CD4-positive, CD25-positive, alpha-beta regulatory T cell (primary cell): ENCODE measurements around the gene SPTBN4. TPM values are rescaled to one million over a fixed set of nuclear protein-coding genes. Genes with fewer than 3 reads are reported as not detected.
"Not testable (repeated sequence)": the region's sequence is repeated elsewhere in the genome, so short reads cannot be mapped to it uniquely, and the experiment has no call there.

Source experiments
- ATAC-seq, 2 donors: fragments of 150-1000 bp; cut with Tn5 transposase; one replicate each; pipeline ENCODE4 v1.10.0; 2021; ENCODE audit warnings: low read depth in 2 of 2, moderate number of reproducible peaks in 2 of 2, moderate library complexity in 1 of 2
- DNase-seq, 3 donors: peaks; one replicate each; pipeline versions ENCODE4 v3.0.0 to v3.0.0-alpha.2; 2012 to 2022; ENCODE audit warnings: mixed read lengths in 1 of 3
- H3K27ac ChIP-seq: one replicate; pipeline ENCODE4 v1.7.0; 2013; ENCODE audit warnings: mild to moderate bottlenecking, low read length; ENCODE audit not compliant: insufficient read depth, poor library complexity, severe bottlenecking
- H3K27me3 ChIP-seq: one replicate; pipeline ENCODE4 v1.7.0; 2013; ENCODE audit warnings: low read length; ENCODE audit not compliant: control insufficient read depth, insufficient read depth
- H3K36me3 ChIP-seq: one replicate; pipeline ENCODE4 v1.7.0; 2013; ENCODE audit warnings: mild to moderate bottlenecking, low read length, moderate library complexity; ENCODE audit not compliant: control insufficient read depth, insufficient read depth
- H3K4me1 ChIP-seq: 2 replicates; pipeline ENCODE4 v1.7.0; 2013; ENCODE audit warnings: mild to moderate bottlenecking, low read length; ENCODE audit not compliant: insufficient read depth, control insufficient read depth, poor library complexity, severe bottlenecking
- H3K4me3 ChIP-seq: one replicate; pipeline ENCODE4 v1.7.0; 2013; ENCODE audit warnings: low read depth, mild to moderate bottlenecking, low read length, moderate library complexity
- H3K9me3 ChIP-seq, 2 experiments: 1 replicate in 1 of 2; 2 replicates in 1 of 2; pipeline ENCODE4 v1.7.0; 2013; ENCODE audit warnings: low read length in 2 of 2, mild to moderate bottlenecking in 1 of 2, moderate library complexity in 1 of 2; ENCODE audit not compliant: control insufficient read depth in 2 of 2
- H3K27ac Mint-ChIP-seq, 3 donors: one replicate each; pipeline ENCODE4 v1.8.0; 2020 to 2022; ENCODE audit warnings: mild to moderate bottlenecking in 3 of 3, mixed read lengths in 3 of 3, moderate library complexity in 2 of 3
- H3K27me3 Mint-ChIP-seq: one replicate; pipeline ENCODE4 v1.8.0; 2022; ENCODE audit warnings: mild to moderate bottlenecking, mixed read lengths
- H3K36me3 Mint-ChIP-seq: one replicate; pipeline ENCODE4 v1.8.0; 2020; ENCODE audit warnings: mixed read lengths
- H3K4me1 Mint-ChIP-seq, 4 donors: one replicate each; pipeline ENCODE4 v1.8.0; 2020 to 2022; ENCODE audit warnings: mixed read lengths in 4 of 4, mild to moderate bottlenecking in 1 of 4
- H3K4me3 Mint-ChIP-seq, 4 donors: one replicate each; pipeline ENCODE4 v1.8.0; 2020 to 2022; ENCODE audit warnings: mild to moderate bottlenecking in 4 of 4, mixed read lengths in 4 of 4, moderate library complexity in 3 of 4
- H3K9me3 Mint-ChIP-seq, 7 donors: one replicate each; pipeline ENCODE4 v1.8.0; 2020 to 2022; ENCODE audit warnings: mixed read lengths in 7 of 7, mild to moderate bottlenecking in 3 of 7, moderate library complexity in 2 of 7
- polyA plus RNA-seq, 4 donors: library from polyadenylated mRNA; unstranded; fragments of 300-500 nt; fragmentation: Illumina TruSeq; gene quantifications; one replicate each; pipeline ENCODE4 v1.2.3, GENCODE V29; 2021
- total RNA-seq: library from RNA; stranded (reverse); gene quantifications from one replicate; pipeline ENCODE4 v1.2.3, GENCODE V29; 2022

The SPTBN4 gene
- total and polyA plus RNA-seq, 5 donors from 2014 or later, result not detected

DNA sequence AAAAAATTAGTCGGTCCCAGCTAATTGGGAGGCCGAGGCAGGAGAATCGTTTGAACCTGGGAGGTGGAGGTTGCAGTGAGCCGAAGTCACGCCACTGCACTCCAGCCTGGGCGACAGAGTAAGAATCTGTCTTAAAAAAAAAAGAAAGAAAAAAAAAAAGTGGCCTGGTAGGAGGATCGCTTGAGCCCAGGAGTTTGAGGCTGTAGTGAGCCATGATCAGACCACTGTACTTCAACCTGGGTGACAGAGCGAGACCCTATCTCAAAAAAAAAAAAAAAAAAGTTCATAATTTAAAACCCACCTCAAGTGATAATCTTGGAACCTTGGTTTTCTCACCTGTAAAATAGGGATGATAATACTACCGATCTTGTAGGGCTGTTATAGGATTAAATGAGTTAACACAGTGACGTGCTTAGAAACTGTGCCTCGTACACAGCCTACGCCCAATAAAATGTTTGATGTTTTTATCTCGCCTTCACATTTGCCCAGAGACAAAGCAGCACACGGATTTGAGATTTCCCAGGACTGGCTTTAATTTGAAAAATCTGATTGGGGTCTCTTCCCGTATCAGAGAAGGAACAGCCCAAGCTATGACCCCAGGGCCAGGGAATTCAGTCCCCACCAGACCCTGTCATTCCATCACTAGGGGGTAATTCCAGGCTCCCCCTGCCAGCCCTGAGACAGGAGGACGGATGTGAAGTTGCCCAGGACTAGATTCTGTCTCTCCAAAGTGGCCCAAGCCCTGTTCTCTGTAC lies 44.6 kb upstream of the SPTBN4 start:
- Mint-ChIP-seq H3K4me1 (peaks cover 0 to 46% (median 28%) of the 10 kb centered on the region in 4 donors), H3K9me3 (peaks cover 0 to 2% (median 0%) of the 10 kb centered on the region in 7 donors), H3K4me3 (peak overlapping the region; percentile 87 to 96 (median 90)), H3K27me3 (peaks cover 25% of the 10 kb centered on the region), H3K27ac (peak overlapping the region; percentile 42 to 97 (median 95)), H3K36me3 (no peaks in the 10 kb centered on the region)
- peaks cover 6% of the 10 kb centered on the region for H3K36me3 ChIP-seq
- no peaks in the 10 kb centered on the region for H3K27me3 ChIP-seq
- H3K4me1 ChIP-seq, result peaks cover 42% of the 10 kb centered on the region
- no peaks in the 10 kb centered on the region for H3K9me3 ChIP-seq
- no peak for DNase-seq
- peak overlapping the region; percentile 82 for H3K27ac ChIP-seq
- ATAC-seq, result no peak
- H3K4me3 ChIP-seq, result no peak overlapping the region

- Histone ChIP-seq H3K4me1 (peaks cover 42% of the 10 kb centered on the region), H3K9me3 (no peaks in the 10 kb centered on the region), H3K27me3 (no peaks in the 10 kb centered on the region), H3K36me3 (peaks cover 6% of the 10 kb centered on the region), H3K27ac (no peak overlapping the region), H3K4me3 (no peak overlapping the region)
- Mint-ChIP-seq H3K27me3 (peaks cover 27% of the 10 kb centered on the region), H3K4me1 (peaks cover 0 to 42% (median 26%) of the 10 kb centered on the region in 4 donors), H3K27ac (peak overlapping the region in 2 of 3 donors; percentile 32 to 95), H3K9me3 (peaks cover 0 to 2% (median 0%) of the 10 kb centered on the region in 7 donors), H3K4me3 (peak overlapping the region; percentile 89 to 96 (median 93)), H3K36me3 (no peaks in the 10 kb centered on the region)
- DNase-seq (no peak), ATAC-seq (no peak)
These were observed 43.8 kb upstream of the SPTBN4 start for GRCh38 chr19:40422748-40423566.

DNA sequence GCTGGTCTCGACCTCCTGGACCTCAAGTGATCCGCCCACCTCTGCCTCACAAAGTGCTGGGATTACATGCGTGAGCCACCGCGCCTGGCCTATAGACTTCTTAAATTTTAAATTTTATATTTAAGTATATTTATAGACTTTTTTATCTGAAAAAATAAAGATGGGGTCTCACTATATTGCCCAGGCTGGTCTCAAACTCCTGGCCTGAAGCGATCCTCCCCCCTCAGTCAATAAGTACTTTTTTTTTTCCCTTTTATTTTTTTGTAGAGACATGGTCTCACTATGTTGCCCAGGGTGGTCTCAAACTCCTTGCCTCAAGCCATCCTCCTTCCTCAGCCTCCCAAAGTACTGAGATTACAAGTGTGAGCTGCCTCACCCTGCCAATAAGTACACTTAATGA lies 42.9 kb upstream of the SPTBN4 start:
- DNase-seq (no peak), ATAC-seq (no peak)
- H3K27ac ChIP-seq, result peak overlapping the region; percentile 96
- H3K36me3 Mint-ChIP-seq, result no peaks in the 10 kb centered on the region
- no peaks in the 10 kb centered on the region for H3K9me3 ChIP-seq
- peak overlapping the region in 2 of 3 donors; percentile 97 to 99 for H3K27ac Mint-ChIP-seq
- peaks cover 6% of the 10 kb centered on the region for H3K36me3 ChIP-seq
- H3K4me1 Mint-ChIP-seq, result peaks cover 0 to 38% (median 23%) of the 10 kb centered on the region in 4 donors
- H3K4me3 ChIP-seq, result no peak overlapping the region
- peaks cover 42% of the 10 kb centered on the region for H3K4me1 ChIP-seq
- H3K27me3 Mint-ChIP-seq, result peaks cover 24% of the 10 kb centered on the region
- no peaks in the 10 kb centered on the region for H3K27me3 ChIP-seq
- H3K4me3 Mint-ChIP-seq, result peak overlapping the region; percentile 44 to 95 (median 74)
- peaks cover 0 to 2% (median 0%) of the 10 kb centered on the region in 7 donors for H3K9me3 Mint-ChIP-seq

- Histone ChIP-seq H3K27me3 (no peaks in the 10 kb centered on the region), H3K4me1 (peaks cover 42% of the 10 kb centered on the region), H3K27ac (peak overlapping the region; percentile 96), H3K4me3 (peak overlapping the region; percentile 90), H3K36me3 (peaks cover 6% of the 10 kb centered on the region), H3K9me3 (no peaks in the 10 kb centered on the region)
- Mint-ChIP-seq H3K4me1 (peaks cover 0 to 35% (median 23%) of the 10 kb centered on the region in 4 donors), H3K27me3 (peaks cover 24% of the 10 kb centered on the region), H3K9me3 (peaks cover 0 to 2% (median 0%) of the 10 kb centered on the region in 7 donors), H3K27ac (peak overlapping the region; percentile 97 to 99 (median 99)), H3K4me3 (peak overlapping the region; percentile 91 to 97 (median 96)), H3K36me3 (no peaks in the 10 kb centered on the region)
- ATAC-seq, result no peak
- DNase-seq, result peak in 1 of 3 donors; percentile 25
These were observed 42.0 kb upstream of the SPTBN4 start for GRCh38 chr19:40424637-40425449.

DNA sequence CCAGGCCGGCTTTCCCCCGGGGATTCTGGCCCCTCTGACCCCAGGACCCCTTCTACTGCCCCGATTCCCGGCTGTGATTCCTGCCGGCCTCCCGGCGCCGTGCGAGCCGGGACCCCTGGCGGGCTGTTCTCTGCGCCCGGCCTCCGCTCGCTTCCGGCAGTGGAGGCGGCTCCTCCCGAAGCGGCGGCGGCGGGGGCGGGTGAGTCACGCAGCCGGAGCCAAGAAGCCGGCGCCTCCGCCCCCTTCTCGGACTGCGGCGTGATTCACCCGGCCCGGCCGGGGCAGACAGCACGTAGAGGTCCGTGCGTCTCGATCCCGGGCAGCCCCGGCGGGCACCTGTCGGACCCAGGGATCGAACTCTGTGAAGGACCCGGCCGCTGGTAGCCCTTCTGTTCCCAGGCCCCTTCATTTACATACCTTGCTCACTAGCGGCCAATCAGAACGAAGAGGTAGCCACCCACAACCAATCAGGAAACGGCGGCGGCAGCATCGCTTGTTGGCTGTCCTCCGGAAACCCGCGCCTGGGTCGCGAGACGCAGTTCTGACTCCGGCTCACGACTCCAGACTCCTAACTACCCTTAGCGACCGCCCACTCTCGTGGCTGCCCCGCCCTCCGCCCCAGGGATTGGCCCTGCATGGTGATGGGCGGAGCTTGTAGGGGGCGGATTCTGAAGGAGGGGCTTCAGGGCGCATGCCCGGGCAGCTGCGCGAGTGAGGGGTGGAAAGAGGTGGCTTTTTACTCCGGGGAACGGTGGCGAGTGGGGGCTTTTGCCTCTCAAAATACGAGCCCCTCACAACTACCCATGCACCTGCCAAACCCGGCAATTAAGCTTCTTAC lies 41.1 kb upstream of the SPTBN4 start, which contains the start of gene SERTAD1:
SERTAD1 (minus strand) TSS at position 543 of the 838 bp plus-strand sequence. CDS start 2,446 bp downstream, outside the sequence.
- peak; percentile 92 to 93 for ATAC-seq
- no peaks in the 10 kb centered on the region for H3K36me3 Mint-ChIP-seq

DNA sequence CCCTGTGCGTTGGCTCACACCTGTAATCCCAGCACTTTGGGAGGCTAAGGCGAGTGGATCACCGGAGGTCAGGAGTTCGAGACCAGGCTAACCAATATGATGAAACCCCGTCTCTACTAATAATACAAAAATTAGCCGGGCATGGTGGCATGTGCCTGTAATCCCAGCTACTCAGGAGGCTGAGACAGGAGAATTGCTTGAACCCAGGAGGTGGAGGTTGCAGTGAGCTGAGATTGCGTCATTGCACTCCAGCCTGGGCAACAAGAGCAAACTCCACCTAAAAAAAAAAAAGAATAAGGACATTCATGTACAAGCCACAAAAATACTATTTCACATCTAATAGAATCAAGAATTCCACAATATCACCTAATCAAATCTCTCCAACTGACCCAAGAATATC lies 38.6 kb upstream of the SPTBN4 start:
- not testable (repeated sequence) for ATAC-seq, DNase-seq, H3K27ac ChIP-seq, H3K9me3 Mint-ChIP-seq, H3K27me3 ChIP-seq, H3K36me3 Mint-ChIP-seq, H3K36me3 ChIP-seq, H3K27ac Mint-ChIP-seq, H3K9me3 ChIP-seq, H3K4me3 ChIP-seq
- Mint-ChIP-seq H3K4me1 (peaks cover 0 to 26% (median 17%) of the 10 kb centered on the region in 4 donors), H3K27me3 (peaks cover 19% of the 10 kb centered on the region), H3K4me3 (peak overlapping the region in 3 of 4 donors; percentile 2 to 89 (median 19))
- peaks cover 26% of the 10 kb centered on the region for H3K4me1 ChIP-seq

More for the DNA sequence above, 41.1 kb upstream of the SPTBN4 start, which contains the start of gene SERTAD1:
- Histone ChIP-seq H3K36me3 (peaks cover 6% of the 10 kb centered on the region), H3K4me3 (peak within 1 kb of the TSS; percentile 90), H3K9me3 (no peaks in the 10 kb centered on the region), H3K27me3 (no peaks in the 10 kb centered on the region), H3K27ac (peak within 1 kb of the TSS; percentile 96), H3K4me1 (peaks cover 42% of the 10 kb centered on the region)
- Mint-ChIP-seq H3K27ac (peak within 1 kb of the TSS; percentile 97 to 99 (median 99)), H3K27me3 (peaks cover 22% of the 10 kb centered on the region), H3K4me3 (peak within 1 kb of the TSS; percentile 91 to 97 (median 96)), H3K4me1 (peaks cover 0 to 35% (median 21%) of the 10 kb centered on the region in 4 donors), H3K9me3 (peaks cover 0 to 2% (median 0%) of the 10 kb centered on the region in 7 donors)
- peak; percentile 100 for DNase-seq
